CD8-positive, alpha-beta memory T cell (primary cell): ENCODE data around the gene CD52. TPM values are rescaled to one million over a fixed set of nuclear protein-coding genes. Genes with fewer than 3 reads are reported as not detected.

Experiments used
- CTCF ChIA-PET: fragments of 350-600 bp; sonication (Branson Sonifier 250); formaldehyde crosslinking; loops from one replicate; lab custom pipeline; 2021; ENCODE audit warnings: antibody characterized with exemption; lab: Charles Lee
- POLR2A ChIA-PET: fragments of 350-600 bp; sonication (Branson Sonifier 250); formaldehyde crosslinking; loops from one replicate; lab custom pipeline; 2021; ENCODE audit warnings: antibody characterized with exemption; lab: Charles Lee
- DNase-seq, 5 donors: peaks; one replicate each; pipeline versions ENCODE4 v3.0.0 to v3.0.0-alpha.2; 2020 to 2022; ENCODE audit warnings: mixed read lengths in 1 of 5
- H3K27ac ChIP-seq: one replicate; pipeline ENCODE4 v1.7.0; 2013; ENCODE audit warnings: low read depth, mild to moderate bottlenecking, low read length, moderate library complexity
- H3K27me3 ChIP-seq: 2 replicates; pipeline ENCODE4 v1.7.0; 2013; ENCODE audit warnings: low read length, mild to moderate bottlenecking; ENCODE audit not compliant: insufficient read depth, poor library complexity, severe bottlenecking
- H3K36me3 ChIP-seq: 2 replicates; pipeline ENCODE4 v1.7.0; 2013; ENCODE audit warnings: mild to moderate bottlenecking, low read length, moderate library complexity; ENCODE audit not compliant: insufficient read depth
- H3K4me1 ChIP-seq: 2 replicates; pipeline ENCODE4 v1.7.0; 2013; ENCODE audit warnings: mild to moderate bottlenecking, low read length, moderate library complexity; ENCODE audit not compliant: insufficient read depth
- H3K4me3 ChIP-seq: 2 replicates; pipeline ENCODE4 v1.7.0; 2013; ENCODE audit warnings: mild to moderate bottlenecking, low read length
- H3K9me3 ChIP-seq: 2 replicates; pipeline ENCODE4 v1.7.0; 2013; ENCODE audit warnings: mild to moderate bottlenecking, low read length
- H3K27ac Mint-ChIP-seq, 8 donors: one replicate each; pipeline ENCODE4 v1.8.0; 2020 to 2021; ENCODE audit warnings: mixed read lengths in 8 of 8, mild to moderate bottlenecking in 6 of 8, inconsistent platforms in 3 of 8, moderate library complexity in 3 of 8
- H3K27me3 Mint-ChIP-seq, 2 donors: one replicate each; pipeline ENCODE4 v1.8.0; 2020 to 2021; ENCODE audit warnings: mixed read lengths in 2 of 2, mild to moderate bottlenecking in 1 of 2, moderate library complexity in 1 of 2
- H3K36me3 Mint-ChIP-seq, 3 donors: one replicate each; pipeline ENCODE4 v1.8.0; 2020 to 2021; ENCODE audit warnings: mixed read lengths in 3 of 3, inconsistent platforms in 1 of 3, mild to moderate bottlenecking in 1 of 3
- H3K4me1 Mint-ChIP-seq, 3 donors: one replicate each; pipeline ENCODE4 v1.8.0; 2020 to 2021; ENCODE audit warnings: mixed read lengths in 3 of 3, inconsistent platforms in 1 of 3, mild to moderate bottlenecking in 1 of 3
- H3K4me3 Mint-ChIP-seq, 7 donors: one replicate each; pipeline ENCODE4 v1.8.0; 2020 to 2021; ENCODE audit warnings: mixed read lengths in 7 of 7, mild to moderate bottlenecking in 6 of 7, moderate library complexity in 4 of 7, inconsistent platforms in 2 of 7
- H3K9me3 Mint-ChIP-seq, 5 donors: one replicate each; pipeline ENCODE4 v1.8.0; 2020 to 2022; ENCODE audit warnings: mixed read lengths in 5 of 5, mild to moderate bottlenecking in 3 of 5, moderate library complexity in 2 of 5, inconsistent platforms in 1 of 5
- polyA plus RNA-seq: library from polyadenylated mRNA; unstranded; fragments of 300-500 nt; fragmentation: Illumina TruSeq; gene quantifications from one replicate; pipeline ENCODE4 v1.2.3, GENCODE V29; 2021
- total RNA-seq, 2 experiments: library from RNA; stranded (reverse); gene quantifications; one replicate each; pipeline ENCODE4 v1.2.3, GENCODE V29; 2021

CD52 gene
- total and polyA plus RNA-seq, 3 experiments from 2014 or later = 355 to 7,622 (median 388) TPM

DNA sequence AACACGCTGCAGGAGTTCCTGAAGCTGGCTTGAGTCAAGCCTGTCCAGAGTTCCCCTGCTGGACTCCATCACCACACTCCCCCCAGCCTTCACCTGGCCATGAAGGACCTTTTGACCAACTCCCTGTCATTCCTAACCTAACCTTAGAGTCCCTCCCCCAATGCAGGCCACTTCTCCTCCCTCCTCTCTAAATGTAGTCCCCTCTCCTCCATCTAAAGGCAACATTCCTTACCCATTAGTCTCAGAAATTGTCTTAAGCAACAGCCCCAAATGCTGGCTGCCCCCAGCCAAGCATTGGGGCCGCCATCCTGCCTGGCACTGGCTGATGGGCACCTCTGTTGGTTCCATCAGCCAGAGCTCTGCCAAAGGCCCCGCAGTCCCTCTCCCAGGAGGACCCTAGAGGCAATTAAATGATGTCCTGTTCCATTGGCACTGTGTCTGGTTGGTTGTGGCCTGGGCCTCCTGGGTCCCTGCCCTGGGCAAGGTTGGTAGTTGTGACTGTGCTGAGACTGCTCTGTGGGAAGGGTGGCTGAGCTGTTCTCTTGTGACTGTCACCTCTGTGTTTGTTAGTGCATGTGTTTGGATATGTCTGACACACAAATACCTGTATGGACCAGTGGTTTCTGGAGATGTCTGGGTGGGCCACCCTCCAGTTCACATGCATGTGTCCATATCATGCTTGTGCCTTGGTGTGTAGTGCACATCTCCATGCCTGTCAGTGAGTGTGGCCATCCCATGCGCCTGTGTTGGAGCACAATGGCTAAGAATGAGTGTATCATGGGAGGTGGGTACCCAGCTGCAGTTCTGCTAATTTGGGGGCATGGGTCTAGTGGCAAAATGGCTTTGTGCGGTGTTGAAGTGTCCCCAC, 36.4 kb upstream of the CD52 start:
- H3K27ac ChIP-seq = peak overlapping the region; percentile 86
- peak overlapping the region; percentile 68 to 97 (median 93) for H3K4me3 Mint-ChIP-seq
- H3K9me3 ChIP-seq = no peaks in the 10 kb centered on the region
- peaks cover 91% of the 10 kb centered on the region for H3K4me1 ChIP-seq
- peaks cover 8% of the 10 kb centered on the region for H3K36me3 ChIP-seq
- peak in 1 of 5 donors; percentile 21 for DNase-seq
- peaks cover 82 to 92% (median 85%) of the 10 kb centered on the region in 3 donors for H3K4me1 Mint-ChIP-seq
- CTCF ChIA-PET = interaction anchor here (1.2 to 21.9 kb wide), 4 partner anchors 9 to 97 kb away, joined by 5 to 840 read pairs (median 6); partner anchors contain the start of genes CD52 and UBXN11
- H3K4me3 ChIP-seq = peak overlapping the region; percentile 85
- H3K27ac Mint-ChIP-seq = peak overlapping the region; percentile 88 to 97 (median 96)
- H3K36me3 Mint-ChIP-seq = peaks cover 8 to 49% (median 13%) of the 10 kb centered on the region in 3 donors
- H3K9me3 Mint-ChIP-seq = no peaks in the 10 kb centered on the region
- no peaks in the 10 kb centered on the region for H3K27me3 Mint-ChIP-seq
- POLR2A ChIA-PET = interaction anchor here (0.5 to 8.3 kb wide), 5 partner anchors 8 to 585 kb away, joined by 3 to 104 read pairs (median 3); partner anchors contain the start of gene CD52
- no peaks in the 10 kb centered on the region for H3K27me3 ChIP-seq

DNA sequence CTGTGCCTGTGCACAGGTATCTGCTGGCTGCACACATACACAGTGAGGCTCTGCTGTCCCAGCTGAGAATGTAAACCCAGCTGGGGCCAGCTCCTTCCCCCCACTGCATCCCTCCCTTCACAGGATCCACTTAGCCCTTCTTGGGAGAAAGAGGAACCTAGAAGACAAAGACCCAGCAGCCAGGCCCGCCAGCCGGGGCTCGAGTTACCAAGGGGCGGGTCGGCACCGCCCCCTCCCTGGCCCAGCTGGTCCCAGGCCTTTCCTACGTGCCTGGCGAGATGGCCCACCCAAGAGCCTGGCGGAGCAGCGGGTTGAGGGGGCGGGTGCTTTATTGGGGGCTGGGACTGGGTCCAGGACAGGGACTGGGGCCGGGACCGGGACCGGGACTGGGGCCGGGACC, 35.8 kb upstream of the CD52 start:
- peak overlapping the region; percentile 88 to 100 (median 97) for H3K27ac Mint-ChIP-seq
- ChIA-PET POLR2A (interaction anchor here (0.5 to 8.3 kb wide), 4 partner anchors 34 to 584 kb away, joined by 3 to 104 read pairs (median 3); partner anchors contain the start of gene CD52), CTCF (interaction anchor here (1.2 to 21.9 kb wide), 3 partner anchors 8 to 82 kb away, joined by 5 to 840 read pairs (median 6); partner anchors contain the start of genes CD52 and UBXN11)
- H3K4me3 ChIP-seq = no peak overlapping the region
- H3K4me3 Mint-ChIP-seq = peak overlapping the region; percentile 68 to 97 (median 93)
- H3K27ac ChIP-seq = no peak overlapping the region
- peaks cover 91% of the 10 kb centered on the region for H3K4me1 ChIP-seq
- H3K9me3 Mint-ChIP-seq = no peaks in the 10 kb centered on the region
- H3K36me3 Mint-ChIP-seq = peaks cover 8 to 48% (median 11%) of the 10 kb centered on the region in 3 donors
- peaks cover 6% of the 10 kb centered on the region for H3K36me3 ChIP-seq
- H3K27me3 Mint-ChIP-seq = no peaks in the 10 kb centered on the region
- no peak for DNase-seq
- no peaks in the 10 kb centered on the region for H3K27me3 ChIP-seq
- H3K9me3 ChIP-seq = no peaks in the 10 kb centered on the region
- H3K4me1 Mint-ChIP-seq = peaks cover 80 to 92% (median 85%) of the 10 kb centered on the region in 3 donors

- Histone ChIP-seq H3K27ac (peak overlapping the region; percentile 24), H3K36me3 (peaks cover 1% of the 10 kb centered on the region), H3K4me1 (peaks cover 91% of the 10 kb centered on the region), H3K9me3 (no peaks in the 10 kb centered on the region), H3K27me3 (no peaks in the 10 kb centered on the region), H3K4me3 (no peak overlapping the region)
- peak overlapping the region; percentile 68 to 94 (median 87) for H3K4me3 Mint-ChIP-seq
- H3K9me3 Mint-ChIP-seq = no peaks in the 10 kb centered on the region
- no peak for DNase-seq
- H3K4me1 Mint-ChIP-seq = peaks cover 80 to 92% (median 85%) of the 10 kb centered on the region in 3 donors
- H3K36me3 Mint-ChIP-seq = peaks cover 8 to 46% (median 9%) of the 10 kb centered on the region in 3 donors
- POLR2A ChIA-PET = interaction anchor here (8.3 to 10.6 kb wide), 2 partner anchors 37 to 38 kb away, joined by 104 to 287 read pairs; partner anchors contain the start of gene CD52
- H3K27ac Mint-ChIP-seq = peak overlapping the region; percentile 92 to 100 (median 99)
- CTCF ChIA-PET = interaction anchor here (4.5 to 21.9 kb wide), 2 partner anchors 36 to 135 kb away, joined by 27 to 840 read pairs; partner anchors contain the start of genes CD52 and UBXN11
- H3K27me3 Mint-ChIP-seq = no peaks in the 10 kb centered on the region
These were observed 35.3 kb upstream of the CD52 start for GRCh38 chr1:26282401-26282918.

DNA sequence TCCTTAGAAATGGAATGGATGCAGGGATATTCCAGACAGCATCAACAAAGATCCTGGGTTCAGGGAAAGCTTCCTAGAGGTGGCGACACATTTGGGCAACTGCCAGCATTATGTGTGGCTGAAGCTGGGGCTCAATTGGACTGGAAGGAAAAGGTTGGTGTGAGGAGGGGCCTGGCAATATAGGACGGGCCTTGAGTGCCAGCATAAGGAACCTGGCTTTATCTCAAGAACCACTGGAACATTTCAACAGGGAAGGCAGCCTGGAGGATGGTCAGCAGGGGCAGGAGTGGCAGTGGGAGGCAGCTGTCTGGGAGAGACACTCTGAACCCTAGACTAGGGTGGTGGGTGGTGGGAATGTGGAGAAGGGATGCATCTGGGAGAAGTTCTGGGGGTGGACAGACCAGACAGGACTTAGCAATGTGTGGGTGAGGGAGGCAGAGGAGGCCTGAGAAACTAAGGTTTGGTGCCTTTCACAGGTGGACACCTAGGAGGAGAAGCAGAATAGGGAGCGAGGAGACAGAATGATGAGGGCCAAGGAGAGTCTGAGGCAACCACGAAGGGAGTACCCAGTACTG, 34.4 kb upstream of the CD52 start:
- Mint-ChIP-seq H3K4me3 (peak overlapping the region; percentile 68 to 94 (median 87)), H3K36me3 (peaks cover 8 to 46% (median 9%) of the 10 kb centered on the region in 3 donors), H3K9me3 (no peaks in the 10 kb centered on the region), H3K27me3 (no peaks in the 10 kb centered on the region), H3K27ac (peak overlapping the region; percentile 92 to 100 (median 99)), H3K4me1 (peaks cover 80 to 92% (median 85%) of the 10 kb centered on the region in 3 donors)
- POLR2A ChIA-PET = interaction anchor here (10.6 kb wide), 1 partner anchor 36 kb away, joined by 287 read pairs; the partner anchor contains the start of gene CD52
- DNase-seq = no peak
- no peaks in the 10 kb centered on the region for H3K27me3 ChIP-seq
- H3K9me3 ChIP-seq = no peaks in the 10 kb centered on the region
- H3K4me1 ChIP-seq = peaks cover 91% of the 10 kb centered on the region
- no peak overlapping the region for H3K4me3 ChIP-seq
- H3K36me3 ChIP-seq = no peaks in the 10 kb centered on the region
- CTCF ChIA-PET = interaction anchor here (1.2 to 21.9 kb wide), 8 partner anchors 7 to 134 kb away, joined by 3 to 840 read pairs (median 24); partner anchors contain the start of genes C1orf232, CD52, CEP85 and UBXN11
- peak overlapping the region; percentile 60 for H3K27ac ChIP-seq

GRCh38 chr1:26283871-26284596, 33.7 kb upstream of the CD52 start:
- Mint-ChIP-seq H3K27me3 (no peaks in the 10 kb centered on the region), H3K9me3 (no peaks in the 10 kb centered on the region), H3K27ac (peak overlapping the region; percentile 92 to 100 (median 99)), H3K4me3 (peak overlapping the region; percentile 68 to 94 (median 87)), H3K4me1 (peaks cover 81 to 92% (median 85%) of the 10 kb centered on the region in 3 donors), H3K36me3 (peaks cover 8 to 46% (median 9%) of the 10 kb centered on the region in 3 donors)
- ChIA-PET POLR2A (interaction anchor here (0.6 to 10.6 kb wide), 12 partner anchors 8 to 188 kb away, joined by 3 to 287 read pairs (median 3); partner anchors contain the start of genes CD52 and UBXN11), CTCF (interaction anchor here (0.9 to 21.9 kb wide), 20 partner anchors 8 to 133 kb away, joined by 3 to 840 read pairs (median 8); partner anchors contain the start of genes C1orf232, CD52, CEP85 and UBXN11)
- H3K27me3 ChIP-seq = no peaks in the 10 kb centered on the region
- H3K4me3 ChIP-seq = peak overlapping the region; percentile 60
- DNase-seq = no peak
- H3K27ac ChIP-seq = peak overlapping the region; percentile 60
- no peaks in the 10 kb centered on the region for H3K36me3 ChIP-seq
- H3K9me3 ChIP-seq = no peaks in the 10 kb centered on the region
- peaks cover 91% of the 10 kb centered on the region for H3K4me1 ChIP-seq

DNA sequence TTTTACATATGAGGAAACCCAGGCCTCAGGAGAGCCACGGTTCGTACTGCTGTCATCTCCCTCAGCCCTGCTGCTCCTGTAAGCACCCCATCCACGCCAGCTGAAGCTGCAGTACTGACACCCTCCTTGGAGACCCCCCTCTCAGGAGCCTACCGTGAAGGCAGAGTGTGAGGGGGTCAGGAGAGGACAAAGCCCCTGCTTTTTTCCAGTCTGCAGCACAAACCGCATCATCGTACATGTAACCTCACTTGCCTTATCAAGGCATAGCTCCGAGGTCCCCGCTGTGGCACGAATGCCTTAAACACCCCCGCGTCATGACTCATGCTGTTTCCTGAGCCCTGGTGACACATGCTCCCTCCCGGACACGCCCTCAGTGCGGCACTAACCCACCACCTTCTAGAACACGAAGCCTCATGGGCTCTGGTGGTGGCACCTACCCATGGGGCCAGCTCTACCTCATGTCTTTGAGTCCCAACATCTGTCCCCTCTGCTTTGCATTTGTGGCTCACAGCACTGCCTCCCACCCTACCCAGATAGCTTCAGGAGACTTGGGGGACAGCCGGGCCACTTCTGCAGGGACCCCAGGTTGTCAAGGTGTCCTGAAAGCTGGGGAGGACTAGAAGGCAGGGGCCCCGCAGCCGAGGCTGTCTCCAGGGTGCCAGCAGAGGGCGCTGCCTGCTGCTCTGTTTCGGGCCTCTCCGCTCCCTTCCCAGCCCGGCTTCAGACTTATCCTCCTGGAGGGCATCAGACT, 33.0 kb upstream of the CD52 start:
- DNase-seq = peak; percentile 86 to 97 (median 91)
- peak overlapping the region; percentile 68 to 94 (median 87) for H3K4me3 Mint-ChIP-seq
- H3K27me3 Mint-ChIP-seq = no peaks in the 10 kb centered on the region
- Histone ChIP-seq H3K27ac (peak overlapping the region; percentile 60), H3K27me3 (no peaks in the 10 kb centered on the region), H3K36me3 (no peaks in the 10 kb centered on the region), H3K9me3 (no peaks in the 10 kb centered on the region), H3K4me3 (peak overlapping the region; percentile 60), H3K4me1 (peaks cover 93% of the 10 kb centered on the region)
- ChIA-PET CTCF (interaction anchor here (0.9 to 21.9 kb wide), 24 partner anchors 9 to 147 kb away, joined by 3 to 840 read pairs (median 6); partner anchors contain the start of genes C1orf232, CD52, CEP85 and DHDDS), POLR2A (interaction anchor here (0.5 to 10.6 kb wide), 14 partner anchors 9 to 1336 kb away, joined by 3 to 287 read pairs (median 4); partner anchors contain the start of genes CD52 and UBXN11)
- peaks cover 8 to 43% (median 9%) of the 10 kb centered on the region in 3 donors for H3K36me3 Mint-ChIP-seq
- peak overlapping the region; percentile 92 to 100 (median 99) for H3K27ac Mint-ChIP-seq
- no peaks in the 10 kb centered on the region for H3K9me3 Mint-ChIP-seq
- H3K4me1 Mint-ChIP-seq = peaks cover 84 to 93% (median 87%) of the 10 kb centered on the region in 3 donors
